ENCODE data around the gene NT5DC1. TPM values are rescaled to one million over a fixed set of nuclear protein-coding genes. Genes with fewer than 3 reads are reported as not detected.
"Not testable (repeated sequence)": the region's sequence is repeated elsewhere in the genome, so short reads cannot be mapped to it uniquely, and the experiment has no call there.

NT5DC1 gene
- total RNA-seq, 1 donor from 2014 or later = 3.7 TPM

DNA sequence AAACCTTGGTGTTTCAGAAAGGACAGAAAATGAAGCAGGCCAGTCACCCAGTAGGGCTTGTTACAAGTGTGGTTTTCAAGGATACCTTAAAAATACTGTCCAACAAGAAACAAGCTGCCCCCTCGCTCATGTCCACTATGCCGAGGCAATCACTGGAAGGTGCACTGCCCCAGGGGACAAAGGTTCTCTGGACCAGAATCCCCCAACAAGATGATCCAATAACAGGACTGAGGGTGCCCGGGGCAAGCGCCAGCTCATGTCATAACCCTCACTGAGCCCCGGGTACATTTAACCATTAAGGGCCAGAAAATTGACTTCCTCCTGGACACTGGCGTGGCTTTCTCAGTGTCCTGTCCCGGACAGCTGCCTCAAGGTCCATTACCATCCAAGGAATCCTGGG, 6.6 kb upstream of the NT5DC1 start:
- DNase-seq = no peak

DNA sequence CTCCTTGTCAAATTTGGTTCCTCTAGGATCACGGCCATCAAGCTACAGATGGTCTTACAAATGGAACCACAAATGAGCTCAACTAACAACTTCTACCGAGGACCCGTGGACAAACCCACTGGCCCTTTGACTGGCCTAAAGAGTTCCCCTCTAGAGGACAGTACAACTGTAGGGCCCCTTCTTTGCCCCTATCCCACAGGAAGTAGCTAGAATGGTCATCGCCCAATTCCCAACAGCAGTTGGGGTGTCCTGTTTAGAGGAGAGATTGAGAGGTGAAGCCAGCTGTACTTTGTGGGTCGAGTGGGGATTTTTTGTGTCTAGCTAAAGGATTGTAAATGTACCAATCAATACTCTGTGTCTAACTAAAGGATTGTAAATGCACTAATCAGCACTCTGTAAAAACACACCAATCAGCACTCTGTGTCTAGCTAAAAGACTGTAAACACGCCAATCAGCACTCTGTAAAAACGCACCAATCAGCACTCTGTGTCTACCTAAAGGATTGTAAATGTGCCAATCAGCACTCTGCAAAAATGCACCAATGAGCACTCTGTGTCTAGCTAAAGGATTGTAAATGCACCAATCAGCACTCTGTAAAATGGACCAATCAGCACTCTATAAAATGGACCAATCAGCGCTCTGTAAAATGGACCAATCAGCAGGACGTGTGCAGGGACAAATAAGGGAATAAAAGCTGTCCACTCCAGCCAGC, 4.4 kb upstream of the NT5DC1 start:
- DNase-seq = not testable (repeated sequence)

GRCh38 chr6:116096979-116097816, 3.5 kb upstream of the NT5DC1 start:
- DNase-seq = peak; percentile 24

DNA sequence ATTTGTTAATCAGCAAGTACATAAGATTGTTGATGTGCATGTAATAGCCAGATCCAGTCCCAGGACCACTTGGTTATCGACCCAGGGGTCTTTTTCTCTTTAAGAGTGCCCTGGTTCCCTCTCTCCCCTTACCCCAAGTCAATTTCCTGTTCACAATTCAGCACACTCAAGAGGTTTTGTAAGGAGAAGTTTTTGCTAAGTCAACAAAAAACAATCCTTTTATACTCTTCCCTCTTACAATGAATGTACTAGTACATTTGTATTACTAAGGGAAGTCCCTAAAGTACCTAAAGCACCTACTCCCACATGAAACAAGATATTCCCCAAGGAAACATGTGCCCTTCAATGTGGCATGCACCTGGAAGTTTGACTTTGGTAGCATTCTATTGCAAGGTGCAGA, 1.6 kb upstream of the NT5DC1 start:
- DNase-seq = no peak

DNA sequence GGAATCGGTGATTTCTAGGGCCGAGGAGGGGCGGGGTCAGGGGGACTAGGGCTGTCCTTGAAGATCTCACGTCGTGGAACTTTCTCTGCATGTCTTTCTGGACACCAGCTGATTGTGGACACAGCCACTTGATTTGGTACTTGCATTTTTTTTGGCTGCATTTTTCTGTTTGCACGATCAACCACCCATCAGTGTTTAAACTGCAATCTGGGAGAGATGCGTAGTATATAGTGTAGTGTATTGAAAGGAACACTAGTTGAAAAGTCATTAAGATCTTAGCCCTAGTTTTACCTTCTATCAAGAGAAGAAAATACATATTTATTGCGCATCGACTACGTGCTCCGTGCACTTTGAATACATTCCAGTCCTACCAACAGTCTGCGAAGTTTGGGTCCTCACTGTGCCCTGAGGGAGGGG, 657 bp downstream of the NT5DC1 start:
- no peak for DNase-seq

GRCh38 chr6:116101790-116102189, 1.1 kb downstream of the NT5DC1 start:
- DNase-seq = no peak

- no peak for DNase-seq
Measured at GRCh38 chr6:116102873-116103272, 2.2 kb downstream of the NT5DC1 start.

- DNase-seq = no peak
Measured at GRCh38 chr6:116104636-116105035, 4.0 kb downstream of the NT5DC1 start.

- DNase-seq = no peak
Measured at GRCh38 chr6:116105247-116105646, 4.6 kb downstream of the NT5DC1 start.

DNA sequence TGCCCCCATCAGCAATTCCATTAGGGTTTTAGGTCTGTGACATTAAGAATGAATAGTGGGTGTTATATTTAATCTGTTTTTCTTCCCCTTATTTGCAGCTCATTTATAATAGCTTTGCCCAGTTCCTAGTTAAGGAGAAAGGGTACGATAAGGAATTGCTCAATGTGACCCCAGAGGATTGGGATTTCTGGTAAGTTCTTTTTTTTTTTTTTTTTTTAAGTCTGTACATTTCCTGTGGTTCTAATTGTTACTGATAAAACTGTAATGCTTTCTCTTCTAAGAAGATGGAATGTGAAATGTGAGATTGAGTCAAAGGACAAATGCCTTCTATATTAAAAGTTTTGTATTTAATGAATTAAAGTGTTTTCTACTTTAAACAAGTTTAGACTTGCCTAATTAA, 5.5 kb downstream of the NT5DC1 start:
- no peak for DNase-seq

- no peak for DNase-seq
Measured at GRCh38 chr6:116108836-116109235, 8.2 kb downstream of the NT5DC1 start.

GRCh38 chr6:116111552-116112528, 11.2 kb downstream of the NT5DC1 start:
- DNase-seq = peak; percentile 63

DNA sequence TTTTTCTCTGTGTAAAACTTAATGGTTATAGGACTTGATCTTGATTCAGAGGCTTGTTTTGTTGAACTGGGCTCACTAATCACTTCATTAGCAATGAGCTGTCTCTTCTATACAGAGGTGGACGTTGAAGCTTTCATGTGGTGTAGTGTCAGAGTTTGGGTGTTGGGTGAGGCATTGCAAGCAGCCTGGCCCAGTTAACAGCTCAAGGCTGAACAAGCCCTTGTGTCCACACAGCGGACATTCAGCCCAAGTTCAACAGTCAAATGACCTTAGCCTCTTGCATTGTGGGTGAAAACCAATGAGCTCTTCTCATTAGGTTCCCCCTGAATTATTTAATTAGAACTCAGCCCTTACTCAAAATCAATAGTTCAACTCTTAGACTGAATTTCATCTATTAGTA, 12.7 kb downstream of the NT5DC1 start:
- DNase-seq = no peak

DNA sequence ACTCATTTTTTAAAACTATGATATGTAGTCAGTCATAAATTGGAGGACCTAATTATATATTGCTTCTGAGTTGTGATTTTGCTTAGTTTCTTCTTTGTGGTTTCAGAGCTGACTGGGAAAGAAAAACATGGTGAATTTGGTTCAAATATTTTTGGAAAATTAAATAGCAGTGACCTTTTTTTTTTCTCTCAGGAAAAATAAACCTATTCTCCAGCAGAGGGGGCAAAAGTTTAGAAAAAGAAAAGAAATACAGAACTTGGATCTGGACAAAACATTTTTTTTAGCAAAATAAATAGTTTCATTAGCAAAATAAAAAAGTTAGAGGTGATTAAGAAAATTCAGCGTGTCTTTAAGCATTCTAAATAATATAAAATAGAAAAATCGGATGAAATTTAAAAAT, 15.1 kb downstream of the NT5DC1 start:
- DNase-seq = no peak

- no peak for DNase-seq
Measured at GRCh38 chr6:116118608-116119007, 18.0 kb downstream of the NT5DC1 start.

- no peak for DNase-seq
Measured at GRCh38 chr6:116120430-116120829, 19.8 kb downstream of the NT5DC1 start.

DNA sequence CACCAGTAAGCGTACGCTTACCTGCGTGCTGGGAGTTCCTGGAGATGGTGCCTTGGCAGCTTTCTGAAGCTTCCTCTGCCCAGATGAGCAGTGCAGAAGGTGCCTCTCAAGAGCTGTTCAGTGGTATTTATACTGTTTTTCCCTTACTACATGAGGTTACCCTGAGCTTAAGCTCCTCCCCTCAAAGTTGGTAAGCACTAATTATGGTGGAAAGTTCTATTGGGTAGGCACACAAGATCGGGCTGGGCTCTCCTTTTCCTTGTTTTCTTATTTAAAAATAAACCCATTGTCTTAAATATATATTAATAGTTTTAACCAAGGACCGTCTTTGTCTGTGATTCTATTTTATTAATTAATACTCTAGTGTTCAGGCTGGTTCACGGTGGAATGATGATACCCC, 25.4 kb downstream of the NT5DC1 start, which contains the start of gene COL10A1:
TSS of gene COL10A1 (minus strand) at position 101 of the 400 bp plus-strand sequence. CDS start 640 bp downstream, outside the sequence.
- no peak for DNase-seq

DNA sequence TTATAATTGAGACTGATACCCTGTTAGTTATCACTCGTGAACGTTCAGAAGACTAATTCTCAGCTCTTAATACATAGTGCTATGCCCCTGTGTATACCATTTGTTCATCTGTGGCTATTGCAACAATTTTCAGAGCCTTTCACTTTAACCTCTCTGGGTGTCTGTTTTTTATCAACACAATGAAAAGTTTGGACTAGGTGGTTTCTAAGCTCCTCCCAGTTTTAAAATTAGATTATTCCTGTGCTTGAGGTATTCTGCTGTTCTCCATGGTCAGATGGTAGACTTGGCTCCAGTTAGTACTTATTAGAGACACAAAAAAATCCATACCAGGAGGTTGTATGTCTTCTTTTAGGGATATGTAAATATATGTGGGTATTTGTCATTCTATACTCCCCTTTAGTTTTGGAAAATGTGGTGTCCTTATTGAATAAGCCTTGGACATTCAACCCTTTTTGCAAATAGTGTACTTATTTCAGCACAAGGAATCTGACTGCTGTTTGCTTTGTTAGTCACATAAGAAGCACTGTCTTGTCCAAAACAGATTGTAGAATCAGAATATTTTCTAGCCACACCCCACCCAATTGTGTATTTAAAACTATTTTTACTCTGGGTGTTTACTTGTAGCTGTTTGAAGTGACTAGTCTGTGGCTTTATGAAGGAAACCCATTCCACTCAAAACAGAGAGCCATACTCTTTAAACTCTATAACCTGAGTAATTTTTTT, 27.3 kb downstream of the NT5DC1 start:
- DNase-seq = no peak

- DNase-seq = no peak
Measured at GRCh38 chr6:116133453-116133852, 32.8 kb downstream of the NT5DC1 start.

DNA sequence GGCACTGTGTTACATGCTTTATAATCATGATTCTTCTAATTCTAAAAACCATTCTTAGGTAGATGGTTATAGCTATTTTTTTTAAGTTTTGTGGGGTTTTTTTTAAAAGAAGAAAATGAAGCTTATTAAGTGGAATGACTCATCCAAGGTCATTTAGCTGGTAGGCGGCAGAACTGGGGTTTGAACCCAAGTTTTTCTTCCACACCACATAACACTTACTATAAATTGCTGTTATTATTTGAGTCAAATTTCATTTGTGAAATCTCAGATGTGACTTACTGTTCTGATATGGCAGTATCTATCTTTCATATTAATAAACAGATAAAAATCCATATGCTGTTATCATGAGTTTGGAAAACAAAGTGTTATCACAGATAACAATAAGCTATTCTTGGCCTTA, 35.7 kb downstream of the NT5DC1 start:
- DNase-seq = no peak

DNA sequence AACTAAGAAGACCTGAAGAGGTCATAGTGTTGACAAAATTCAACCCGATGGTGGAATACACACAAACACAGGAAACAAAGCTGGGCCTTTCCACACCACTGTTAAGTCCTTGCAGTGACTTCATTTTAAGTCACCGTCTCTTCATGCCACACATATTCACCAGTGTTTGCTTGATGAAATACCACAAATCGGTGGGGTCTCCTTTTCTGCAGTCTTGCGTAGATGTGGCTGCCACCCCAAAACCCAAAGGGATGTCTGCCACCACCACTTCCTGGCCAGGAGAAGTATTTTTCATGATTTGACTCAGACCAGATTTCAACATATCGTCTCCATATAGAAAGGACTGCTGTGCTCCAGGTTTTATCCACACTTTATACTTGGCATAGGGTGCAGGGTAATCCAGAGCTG, 36.3 kb downstream of the NT5DC1 start:
- no peak for DNase-seq

- no peak for DNase-seq
Measured at GRCh38 chr6:116139917-116140316, 39.3 kb downstream of the NT5DC1 start.
